GM21576 (cell line): ENCODE results near the gene RPL37A.

Source experiments
- ATAC-seq: cut with Tn5 transposase; IDR thresholded peaks from one replicate; pipeline ENCODE4 v1.9.1; 2021; ENCODE audit warnings: mild to moderate bottlenecking, moderate library complexity; ENCODE audit not compliant: unreplicated experiment

RPL37A gene

DNA sequence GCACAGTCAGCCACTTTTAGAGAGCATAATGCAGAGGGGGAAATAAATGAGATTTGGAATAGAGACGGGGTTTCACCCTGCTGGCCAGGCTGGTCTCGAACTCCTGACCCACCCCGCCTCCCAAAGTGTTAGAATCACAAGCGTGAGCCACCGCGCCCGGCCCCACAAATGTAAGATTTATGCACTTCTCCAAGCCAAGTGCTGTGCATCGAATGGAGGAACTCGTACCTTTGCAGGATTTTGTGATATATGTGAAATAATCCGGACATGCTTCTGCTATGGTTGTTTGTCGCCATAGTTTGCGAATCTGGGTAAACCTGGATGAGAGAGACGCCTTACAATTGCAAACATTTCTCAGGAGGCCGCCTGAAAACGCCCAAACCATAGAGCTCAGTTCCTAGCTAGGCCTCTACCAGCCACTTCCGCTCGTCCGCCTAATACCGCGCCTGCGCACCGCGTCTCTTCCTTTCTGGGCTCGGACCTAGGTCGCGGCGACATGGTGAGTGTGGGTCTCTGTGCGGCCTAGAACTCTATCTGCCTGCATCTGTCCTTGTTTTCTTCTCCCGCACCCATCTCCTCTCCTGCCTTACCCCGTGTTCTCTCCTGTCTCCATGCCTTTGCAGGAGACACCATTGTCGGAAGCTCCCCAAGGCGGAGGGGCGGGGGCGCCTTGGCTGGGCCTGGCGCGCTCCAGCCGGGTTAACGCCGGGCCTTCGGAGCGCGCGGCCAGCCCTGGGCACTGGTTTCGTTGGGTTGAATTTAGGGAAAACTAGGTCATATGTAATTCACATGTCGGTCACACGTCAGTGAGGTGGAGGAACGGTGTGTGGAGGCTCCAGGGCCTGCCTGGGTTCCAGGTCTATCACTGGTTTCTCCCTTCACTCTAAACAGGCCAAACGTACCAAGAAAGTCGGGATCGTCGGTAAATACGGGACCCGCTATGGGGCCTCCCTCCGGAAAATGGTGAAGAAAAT, at the start of gene RPL37A:
Gene RPL37A (plus strand): TSS at position 466 of the 974 bp plus-strand sequence. CDS start 31 bp downstream, at position 497.
- peak; percentile 87 for ATAC-seq

DNA sequence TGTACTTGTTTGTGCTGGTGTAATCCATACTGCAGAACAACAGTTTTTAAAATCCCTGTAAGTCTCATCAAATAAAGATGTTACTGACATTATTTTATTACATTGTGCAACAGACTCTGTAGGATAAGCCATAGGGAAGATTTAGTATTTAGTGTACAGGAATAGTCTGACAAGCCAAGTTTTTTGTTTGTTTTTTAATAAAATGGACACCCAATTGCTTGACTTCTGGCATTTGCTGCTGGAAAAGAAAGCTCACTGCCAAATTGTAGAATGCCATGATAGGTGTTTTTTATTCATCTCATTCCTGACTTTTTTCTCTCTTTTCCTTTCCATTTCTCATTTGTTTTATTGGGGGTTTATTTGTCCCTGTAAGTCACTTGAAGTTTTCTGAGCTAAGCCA, 48.3 kb upstream of the RPL37A start:
- no peak for ATAC-seq

DNA sequence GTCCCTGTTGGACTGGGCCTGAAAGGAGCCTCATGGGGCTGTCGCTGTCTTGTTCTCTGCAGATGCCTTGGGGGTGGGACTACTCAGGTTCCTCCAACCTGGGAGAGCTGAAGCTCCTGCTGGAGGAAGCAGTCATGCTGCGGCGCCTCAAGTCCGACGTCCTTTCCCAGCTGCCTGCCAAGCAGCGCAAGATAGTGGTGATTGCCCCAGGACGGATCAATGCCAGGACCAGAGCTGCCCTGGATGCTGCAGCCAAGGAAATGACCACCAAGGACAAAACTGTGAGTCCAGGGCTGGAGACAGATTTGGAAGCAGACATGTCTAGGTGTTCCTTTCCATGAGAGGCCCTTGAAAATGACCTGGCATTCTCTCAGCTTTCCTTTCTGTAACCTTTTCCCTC, 47.9 kb upstream of the RPL37A start:
- ATAC-seq = no peak

DNA sequence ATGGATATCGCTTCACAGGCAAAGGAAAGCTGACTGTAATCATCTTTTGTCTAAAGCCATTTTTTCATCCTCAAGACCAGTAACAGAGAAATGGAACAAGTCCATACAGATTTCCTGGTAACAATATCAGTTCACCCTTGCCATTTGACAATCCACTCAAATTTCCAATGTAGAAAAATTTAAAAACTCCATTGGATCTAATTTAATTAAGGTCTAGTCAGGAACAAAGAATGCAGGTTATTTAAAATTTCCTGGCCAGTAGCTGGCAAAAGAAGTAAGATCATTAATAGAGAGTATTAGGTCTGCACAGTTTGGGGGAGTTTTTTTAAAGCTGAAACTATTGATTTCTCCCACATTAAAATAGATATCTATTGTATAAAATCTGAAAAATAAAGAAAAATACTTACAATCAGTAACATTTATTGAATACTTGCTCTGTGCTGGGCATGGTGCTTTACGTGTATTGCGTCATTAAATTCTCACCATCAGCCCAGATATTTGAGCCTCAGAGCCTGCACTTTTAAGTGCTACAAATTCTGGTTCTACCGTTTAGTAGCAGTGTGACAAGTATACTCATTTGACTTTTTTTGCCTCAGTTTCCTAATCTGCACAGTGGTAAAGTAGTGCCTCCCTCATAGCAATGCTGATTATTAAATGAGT, 44.6 kb upstream of the RPL37A start:
- ATAC-seq = no peak

DNA sequence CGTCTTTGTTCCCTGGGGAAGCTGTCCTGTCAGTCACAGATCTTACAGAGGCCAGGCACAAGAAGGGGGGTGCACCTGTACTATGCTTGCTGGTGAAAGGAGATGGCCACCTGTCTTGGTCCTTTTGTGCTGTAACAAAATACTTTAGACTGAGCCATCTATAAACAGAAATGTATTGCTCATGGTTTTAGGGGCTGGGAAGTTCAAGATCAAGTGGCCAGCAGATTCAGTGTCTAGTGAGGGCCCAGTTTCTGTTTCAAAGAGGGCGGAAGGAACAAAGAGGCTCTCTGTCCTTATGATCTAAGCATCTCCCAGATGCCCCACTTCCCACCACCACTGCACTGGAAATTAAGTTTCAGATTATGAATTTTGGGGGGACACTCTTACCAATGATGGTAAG, 35.5 kb upstream of the RPL37A start:
- ATAC-seq = no peak

DNA sequence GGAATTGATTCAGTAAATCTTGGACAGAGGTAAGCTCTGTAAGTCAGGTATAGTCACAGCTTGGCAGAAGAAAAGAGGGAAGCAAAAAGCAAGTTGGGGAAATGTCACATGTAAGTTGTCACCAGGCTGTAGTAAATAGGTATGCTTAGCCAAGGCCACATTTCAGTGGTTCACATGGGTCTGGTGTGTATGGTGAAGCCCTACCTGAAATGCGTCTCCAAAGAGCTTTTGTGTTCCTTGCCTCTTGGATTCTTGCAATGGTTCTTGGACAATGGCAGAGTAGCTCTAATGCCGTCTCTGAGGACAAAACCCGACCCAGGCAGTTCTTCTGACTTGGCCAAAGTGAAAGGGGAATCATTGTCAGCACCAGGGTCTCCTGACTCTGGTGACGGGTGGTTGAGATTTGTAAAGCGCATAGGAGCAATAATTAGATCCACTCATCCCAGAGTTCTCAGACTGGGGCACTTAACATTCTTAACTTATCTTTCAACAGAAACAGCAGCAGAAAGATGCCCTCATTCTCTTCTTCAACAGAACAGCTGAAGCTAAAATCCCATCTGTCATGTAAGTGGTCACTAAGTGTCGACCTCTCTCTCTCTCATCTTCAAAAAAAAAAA, 34.4 kb upstream of the RPL37A start:
- ATAC-seq = no peak

DNA sequence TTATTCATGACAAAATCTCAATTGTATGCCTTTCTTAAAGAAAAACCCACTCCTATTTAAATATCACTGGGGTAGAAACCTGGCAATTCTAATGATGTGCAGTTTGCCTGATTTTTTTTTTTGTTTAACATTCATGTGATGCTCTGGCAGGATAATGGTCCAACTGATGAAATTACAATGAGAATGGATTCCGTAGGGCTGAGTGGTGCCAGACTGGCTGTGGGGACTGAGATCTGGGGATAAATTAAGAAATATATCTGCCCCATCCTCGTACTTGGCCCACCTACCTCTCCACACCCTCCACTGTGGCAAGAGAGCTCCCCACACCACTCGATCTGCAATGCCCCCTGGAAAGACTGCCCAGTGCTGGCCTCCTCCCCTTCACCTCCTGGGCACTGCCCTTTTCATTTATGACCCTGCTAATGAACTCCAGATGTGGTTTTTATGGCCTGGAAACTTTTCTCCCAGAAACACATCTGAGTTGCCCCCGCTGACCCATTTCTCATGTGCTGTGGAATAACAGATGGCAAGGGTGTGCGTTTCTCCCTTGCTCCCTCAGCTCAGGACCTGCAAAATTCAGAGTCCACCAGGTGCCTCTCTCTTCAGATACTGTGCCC, 33.0 kb upstream of the RPL37A start:
- no peak for ATAC-seq

DNA sequence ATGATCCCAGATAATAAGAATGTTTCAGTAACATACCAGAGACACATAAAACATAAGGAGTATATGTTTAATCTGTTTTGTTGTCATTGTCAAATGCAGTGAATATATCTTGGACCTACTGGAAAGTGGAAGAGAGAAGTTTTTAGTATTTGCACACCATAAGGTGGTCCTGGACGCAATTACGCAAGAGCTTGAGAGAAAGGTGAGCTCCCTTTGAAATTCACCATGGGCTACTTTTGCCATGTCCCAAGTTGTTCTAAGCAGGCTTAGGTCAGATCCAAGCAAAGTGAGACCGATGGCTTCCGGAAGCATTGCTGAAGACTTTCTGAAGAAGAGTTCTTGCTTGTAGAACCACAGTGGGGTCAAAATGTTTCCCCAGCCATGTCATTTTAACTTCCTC, 30.8 kb upstream of the RPL37A start:
- no peak for ATAC-seq

DNA sequence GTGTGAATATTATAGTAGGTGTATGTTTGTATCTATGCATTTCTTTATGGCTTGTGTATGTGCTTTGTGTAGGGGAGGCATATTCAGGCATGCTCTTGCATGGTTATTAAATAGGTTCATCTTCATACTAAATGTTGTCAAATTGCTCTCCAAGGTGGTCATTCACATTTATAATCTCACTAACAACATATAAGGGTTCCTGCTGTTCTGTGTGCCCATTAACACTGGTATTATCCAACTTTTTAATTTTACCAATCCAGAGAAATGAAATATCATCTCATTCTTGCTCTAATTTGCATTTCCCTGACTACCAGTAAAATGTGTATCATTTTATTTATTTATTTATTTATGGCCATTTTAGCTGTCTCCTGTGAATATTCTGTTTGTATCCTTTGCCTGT, 29.0 kb upstream of the RPL37A start:
- ATAC-seq = no peak

DNA sequence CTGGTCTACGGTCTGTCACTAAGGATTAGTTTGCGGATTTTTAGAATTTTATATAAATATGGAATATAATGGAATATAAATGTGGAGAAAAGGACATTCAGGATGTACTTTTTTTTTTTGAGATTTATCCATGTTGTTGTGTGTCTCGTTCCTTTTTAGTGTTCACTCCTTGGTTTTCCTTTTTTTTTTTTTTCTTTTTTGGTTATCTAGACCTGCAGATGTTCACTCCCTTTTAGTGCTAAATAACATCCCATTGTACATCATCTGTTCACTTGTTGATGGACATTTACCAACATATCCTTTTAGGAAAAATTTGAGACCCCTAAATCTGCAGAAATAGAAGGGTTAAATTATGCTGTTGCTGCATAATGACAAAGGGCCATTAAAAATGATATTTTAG, 25.5 kb upstream of the RPL37A start:
- ATAC-seq = no peak

DNA sequence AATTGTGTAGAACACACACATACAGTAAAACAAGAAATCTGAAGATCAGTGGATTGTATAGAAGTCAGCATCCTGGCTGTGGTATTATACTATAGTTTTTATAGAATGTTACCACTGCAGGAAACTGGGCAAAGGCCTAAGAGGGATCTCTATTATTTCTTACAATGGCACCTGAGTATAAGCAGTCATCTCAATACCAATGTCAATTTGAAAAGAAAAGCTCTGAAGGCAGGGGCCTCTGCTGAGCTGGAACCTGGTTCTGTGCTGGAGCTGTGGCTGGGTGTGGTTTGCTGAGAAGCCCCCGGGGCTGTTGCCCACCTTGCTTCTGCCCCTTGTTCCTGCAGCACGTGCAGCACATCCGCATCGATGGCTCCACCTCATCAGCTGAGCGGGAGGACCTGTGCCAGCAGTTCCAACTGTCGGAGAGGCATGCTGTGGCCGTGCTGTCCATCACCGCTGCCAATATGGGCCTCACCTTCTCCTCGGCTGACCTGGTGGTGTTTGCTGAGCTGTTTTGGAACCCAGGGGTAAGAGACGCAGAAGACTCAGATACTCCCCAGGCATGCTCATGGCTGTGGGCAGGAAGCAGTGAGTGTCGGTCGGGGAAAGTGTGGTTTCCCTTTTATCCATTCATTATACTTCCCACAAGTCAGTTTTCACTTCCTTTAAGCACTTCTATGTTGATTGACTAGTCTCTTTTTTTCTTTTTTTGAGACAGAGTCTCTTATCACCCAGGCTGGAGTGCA, 23.5 kb upstream of the RPL37A start:
- ATAC-seq = peak; percentile 63

DNA sequence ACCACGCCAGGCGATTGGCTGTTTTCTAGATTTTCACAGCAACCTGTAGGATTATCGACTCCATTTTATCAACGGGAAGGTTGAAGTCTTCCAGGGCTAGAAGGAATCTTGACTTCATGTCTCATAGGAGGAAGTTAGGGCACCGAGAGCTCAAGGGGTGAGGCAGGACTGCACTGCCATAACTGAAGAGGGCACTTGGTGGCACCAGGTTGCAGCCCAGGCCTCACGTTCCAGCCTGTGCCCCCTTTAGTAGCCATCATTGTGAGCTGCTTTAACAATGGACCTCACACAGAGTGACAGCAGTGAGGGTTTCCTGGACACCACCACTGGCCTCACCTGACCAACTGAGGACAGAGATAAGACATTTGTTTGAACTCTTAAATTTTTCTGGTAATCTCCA, 22.9 kb upstream of the RPL37A start:
- no peak for ATAC-seq

DNA sequence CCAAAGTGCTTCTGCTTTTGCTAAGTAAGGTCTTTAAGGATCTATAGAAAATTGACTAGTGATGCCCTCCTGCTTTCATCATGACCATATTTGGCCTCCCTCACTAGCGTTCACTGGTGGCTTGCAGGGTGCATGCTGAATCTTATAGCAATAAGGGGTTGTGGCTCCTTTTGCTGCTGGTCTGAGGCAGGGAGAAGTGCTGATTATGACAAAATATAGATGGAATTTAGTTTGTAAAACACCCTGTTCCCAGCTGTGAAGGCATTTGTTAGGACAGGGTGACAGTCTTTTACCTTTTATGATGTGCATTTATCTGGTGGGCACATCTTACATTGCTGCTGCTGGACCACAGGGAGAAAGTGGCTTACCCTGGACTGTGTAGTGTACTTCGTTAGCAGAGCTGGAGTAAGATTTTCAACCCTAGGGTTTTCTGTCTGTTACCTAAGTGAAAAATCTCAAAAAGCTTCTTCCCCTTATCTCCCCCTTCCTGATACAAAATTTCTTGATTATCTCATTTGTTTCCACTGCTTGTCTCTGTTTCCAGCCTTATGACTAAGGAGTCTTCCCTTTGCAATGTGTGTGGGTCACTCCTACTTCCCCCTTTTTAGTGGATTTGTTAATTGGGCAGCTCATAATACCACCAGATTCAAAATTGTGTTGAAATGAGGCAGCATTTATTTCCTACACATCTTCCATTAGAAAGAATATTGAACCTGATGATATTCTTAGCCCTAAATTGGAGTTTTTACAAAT, 21.2 kb upstream of the RPL37A start:
- no peak for ATAC-seq

DNA sequence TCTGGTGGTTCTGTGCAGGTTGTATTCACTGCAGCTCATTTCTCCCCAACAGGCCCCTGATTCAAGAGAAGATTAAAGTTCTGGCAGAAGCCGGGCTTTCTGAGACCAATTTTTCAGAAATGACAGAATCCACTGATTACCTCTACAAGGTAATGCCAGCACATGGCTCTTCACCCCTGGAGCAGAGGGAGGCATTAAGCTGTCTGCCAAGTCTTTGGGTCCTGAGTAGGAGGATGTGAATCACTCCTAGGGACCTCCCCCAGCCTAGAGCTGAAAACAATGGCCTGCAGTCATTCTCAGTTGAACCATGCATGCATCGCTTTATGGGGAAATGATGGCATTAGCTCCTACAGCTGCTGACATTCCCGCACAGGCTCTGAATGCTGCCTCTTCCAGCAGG, 20.5 kb upstream of the RPL37A start:
- ATAC-seq = no peak

DNA sequence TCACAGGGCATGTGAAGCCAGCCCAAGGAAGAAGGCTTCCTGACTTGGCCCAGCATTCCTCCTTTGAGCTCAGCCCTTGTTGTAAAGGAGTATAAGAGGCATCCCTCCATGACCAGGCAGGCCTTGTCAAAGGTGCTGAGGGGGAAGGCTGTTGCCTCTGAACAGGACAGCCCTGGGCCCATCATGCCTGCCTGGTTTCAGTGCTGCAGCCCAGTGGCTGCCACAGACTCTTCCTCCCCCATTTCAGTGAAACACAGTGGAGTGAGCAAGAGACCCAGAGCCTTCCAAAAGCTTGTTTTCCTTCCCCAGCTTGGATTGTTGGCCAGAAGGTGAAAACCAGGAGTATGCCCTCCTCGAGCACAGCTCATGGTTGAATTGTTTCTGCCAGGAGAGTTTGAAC, 19.9 kb upstream of the RPL37A start:
- no peak for ATAC-seq

DNA sequence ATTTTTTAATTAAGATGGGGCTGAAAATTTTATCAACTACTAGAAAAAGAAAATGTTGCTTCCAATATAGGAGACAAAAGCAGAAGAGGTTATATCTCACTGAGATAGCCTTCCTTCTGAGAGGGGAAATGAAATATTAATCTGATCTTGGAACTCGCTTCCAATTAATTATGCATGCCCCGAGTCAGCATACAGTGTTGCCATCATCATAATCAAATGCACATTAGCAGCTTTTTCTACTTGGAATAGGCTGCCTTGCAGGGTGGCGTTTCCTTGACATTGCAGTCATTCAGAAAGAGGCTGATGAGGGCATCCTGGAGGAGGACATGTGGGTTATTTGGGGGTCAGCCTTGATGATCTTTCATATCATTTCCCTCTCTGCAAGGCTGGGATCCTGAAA, 18.4 kb upstream of the RPL37A start:
- ATAC-seq = no peak

DNA sequence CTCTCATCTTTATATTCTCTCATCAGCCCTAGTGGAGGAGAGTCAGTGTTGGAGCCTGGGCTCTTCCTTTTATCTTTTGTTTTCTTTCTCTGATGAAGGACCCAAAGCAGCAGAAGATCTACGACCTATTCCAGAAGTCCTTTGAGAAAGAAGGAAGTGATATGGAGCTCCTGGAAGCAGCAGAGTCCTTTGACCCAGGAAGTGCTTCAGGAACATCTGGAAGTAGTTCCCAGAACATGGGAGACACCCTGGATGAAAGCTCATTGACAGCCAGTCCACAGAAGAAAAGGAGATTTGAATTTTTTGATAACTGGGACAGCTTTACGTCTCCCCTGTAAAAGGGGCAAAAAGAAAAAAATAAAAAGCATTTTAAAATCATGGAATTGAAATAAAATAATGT, 16.0 kb upstream of the RPL37A start:
- ATAC-seq = no peak

DNA sequence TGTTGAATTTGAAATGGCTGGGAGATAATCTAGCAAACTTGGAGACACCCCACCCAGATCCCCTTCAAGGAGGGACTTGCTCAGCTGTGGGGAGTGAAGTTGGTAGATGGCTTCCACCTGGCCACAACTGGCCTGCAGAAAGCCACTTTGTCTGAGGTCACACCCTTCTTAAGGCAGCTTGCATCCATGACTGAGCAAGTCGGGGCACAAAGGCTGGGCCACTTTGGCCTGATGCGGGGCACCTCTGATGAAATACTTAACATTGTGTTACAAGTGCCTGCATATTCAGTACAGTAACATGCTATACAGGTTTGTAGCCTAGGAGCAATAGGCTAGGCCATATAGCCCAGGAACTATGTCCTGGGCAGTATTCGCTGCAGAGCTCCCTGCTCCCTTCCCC, 13.4 kb upstream of the RPL37A start:
- ATAC-seq = no peak

DNA sequence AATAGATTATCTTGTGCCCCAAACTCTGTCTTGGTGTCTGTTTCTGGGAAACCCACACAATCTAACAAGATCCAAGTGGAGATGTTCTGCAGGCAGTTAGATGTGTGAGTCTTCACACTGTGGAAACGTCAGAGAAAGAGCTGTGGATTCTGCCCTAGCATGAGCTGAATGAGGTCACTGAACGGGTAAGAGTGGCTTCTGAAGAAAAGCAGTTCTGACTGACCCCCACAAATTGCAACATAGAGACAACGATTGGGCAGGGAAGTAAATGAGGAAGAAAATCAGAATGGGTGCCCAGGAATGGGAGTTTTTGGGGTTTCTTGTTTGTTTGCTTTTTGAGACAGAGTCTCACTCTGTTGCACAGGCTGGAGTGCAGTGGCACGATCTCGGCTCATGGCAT, 12.9 kb upstream of the RPL37A start:
- no peak for ATAC-seq

DNA sequence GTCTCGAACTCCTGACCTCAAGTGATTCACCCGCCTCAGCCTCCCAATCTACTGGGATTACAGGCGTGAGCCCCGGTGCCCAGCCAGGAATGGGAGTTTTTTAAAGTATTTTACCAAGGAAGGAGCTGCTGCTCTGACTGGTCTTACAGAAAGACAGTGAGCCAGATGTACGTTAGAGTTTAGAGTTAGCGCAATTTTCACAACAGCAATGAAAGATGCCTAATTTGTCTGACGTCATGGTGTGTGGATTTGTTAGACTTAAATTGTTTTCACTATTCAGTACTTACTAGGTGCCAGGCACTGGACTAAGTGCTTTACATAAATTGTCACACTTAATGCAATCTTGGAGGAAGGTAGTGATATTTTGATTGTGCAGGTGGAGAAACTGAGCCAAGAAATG, 12.4 kb upstream of the RPL37A start:
- ATAC-seq = no peak
